RWPE2 (cell line): ENCODE measurements around the gene NCOR2.

Experiments used
- ATAC-seq: fragments of 200-7000 bp; cut with Tn5 transposase; 3 replicates; pipeline ENCODE4 v1.9.1; 2021; ENCODE audit warnings: low read depth
- DNase-seq: peaks from one replicate; pipeline ENCODE4 v3.0.0-alpha.2; 2020; ENCODE audit warnings: low spot score
- H3K27ac ChIP-seq: fragments of 450-650 bp; 2 replicates; pipeline ENCODE4 v1.5.1; 2017; ENCODE audit warnings: mild to moderate bottlenecking; ENCODE audit not compliant: poor library complexity, severe bottlenecking
- H3K27me3 ChIP-seq: fragments of 250-450 bp; sonication (Bioruptor Pico); 2 replicates; pipeline ENCODE4 v1.5.1; 2021; ENCODE audit warnings: mild to moderate bottlenecking, moderate library complexity; ENCODE audit not compliant: insufficient read depth, poor library complexity, severe bottlenecking
- H3K36me3 ChIP-seq: fragments of 250-450 bp; sonication (Bioruptor Pico); 2 replicates; pipeline ENCODE4 v1.5.1; 2020; ENCODE audit warnings: low read depth, mild to moderate bottlenecking, moderate library complexity
- H3K4me1 ChIP-seq: fragments of 250-450 bp; sonication (Bioruptor Pico); 2 replicates; pipeline ENCODE4 v1.5.1; 2021; ENCODE audit warnings: mild to moderate bottlenecking, moderate library complexity; ENCODE audit not compliant: insufficient read depth, poor library complexity, severe bottlenecking
- H3K4me3 ChIP-seq: fragments of 250-450 bp; sonication (Bioruptor Pico); 2 replicates; pipeline ENCODE4 v1.5.1; 2021; ENCODE audit warnings: mild to moderate bottlenecking, moderate library complexity; ENCODE audit not compliant: severe bottlenecking
- H3K9me3 ChIP-seq: fragments of 250-450 bp; sonication (Bioruptor Pico); 2 replicates; pipeline ENCODE4 v1.5.1; 2021; ENCODE audit warnings: mild to moderate bottlenecking, moderate library complexity; ENCODE audit not compliant: severe bottlenecking
- CTCF ChIP-seq: fragments of 450-650 bp; IDR thresholded peaks from one replicate; pipeline ENCODE4 v1.5.1; 2017; ENCODE audit warnings: mild to moderate bottlenecking, moderate library complexity; ENCODE audit not compliant: poor library complexity, severe bottlenecking

The NCOR2 gene

GRCh38 chr12:124566997-124567672 lies at the start of gene NCOR2:
Gene NCOR2, minus strand, starts transcription at chr12:124567612. Its CDS starts 72,361 bp downstream, at chr12:124495251.
- Histone ChIP-seq H3K4me1 (peaks cover 9% of the 10 kb centered on the region), H3K27ac (peak within 1 kb of the TSS; percentile 88), H3K36me3 (peaks cover 14% of the 10 kb centered on the region), H3K4me3 (peak within 1 kb of the TSS; percentile 96), H3K9me3 (no peaks in the 10 kb centered on the region), H3K27me3 (no peaks in the 10 kb centered on the region)
- no peak for DNase-seq
- ATAC-seq = peak; percentile 6; the same call in 2 of the 3 replicates
- TF ChIP-seq CTCF = peak; percentile 2

GRCh38 chr12:124616394-124617221 lies 49.2 kb upstream of the NCOR2 start:
- H3K4me1 ChIP-seq = peaks cover 21% of the 10 kb centered on the region
- TF ChIP-seq CTCF = no peak
- H3K27ac ChIP-seq = no peak overlapping the region
- no peak for DNase-seq
- no peak overlapping the region for H3K4me3 ChIP-seq
- H3K36me3 ChIP-seq = no peaks in the 10 kb centered on the region
- H3K9me3 ChIP-seq = no peaks in the 10 kb centered on the region
- ATAC-seq = no peak
- no peaks in the 10 kb centered on the region for H3K27me3 ChIP-seq

- Histone ChIP-seq H3K4me1 (peaks cover 10% of the 10 kb centered on the region), H3K36me3 (no peaks in the 10 kb centered on the region), H3K27ac (no peak overlapping the region), H3K9me3 (no peaks in the 10 kb centered on the region), H3K4me3 (no peak overlapping the region), H3K27me3 (no peaks in the 10 kb centered on the region)
- DNase-seq (no peak), ATAC-seq (no peak)
- no peak for TF ChIP-seq CTCF
Observed at GRCh38 chr12:124614512-124615292, 47.3 kb upstream of the NCOR2 start.

- no peak overlapping the region for H3K27ac ChIP-seq
- H3K36me3 ChIP-seq = no peaks in the 10 kb centered on the region
- no peaks in the 10 kb centered on the region for H3K27me3 ChIP-seq
- no peaks in the 10 kb centered on the region for H3K9me3 ChIP-seq
- no peak overlapping the region for H3K4me3 ChIP-seq
- no peak for TF ChIP-seq CTCF
- no peak for ATAC-seq
- peaks cover 19% of the 10 kb centered on the region for H3K4me1 ChIP-seq
- no peak for DNase-seq
Observed at GRCh38 chr12:124613151-124613585, 45.8 kb upstream of the NCOR2 start.
